Transverse colon (tissue), 4 donors: Measurements from ENCODE around the gene TRPM3.

Experiments used
- CTCF ChIP-seq, 5 experiments: fragments of 200-600 bp in 3 of 5; fragments of 450-650 bp in 2 of 5; sonication (generic) in 3 of 5; IDR thresholded peaks; 1 replicate in 2 of 5; 2 replicates in 3 of 5; pipeline ENCODE4 v1.5.1; 2016 to 2017; ENCODE audit warnings: antibody characterized with exemption in 5 of 5, inconsistent platforms in 3 of 5, mild to moderate bottlenecking in 2 of 5, moderate library complexity in 1 of 5
- POLR2A ChIP-seq: fragments of 450-650 bp; IDR thresholded peaks from one replicate; pipeline ENCODE4 v1.6.1; 2016; ENCODE audit warnings: antibody characterized with exemption, mild to moderate bottlenecking, moderate library complexity
- POLR2AphosphoS5 ChIP-seq, 3 donors: sonication (generic); formaldehyde crosslinking; IDR thresholded peaks; one replicate each; pipeline ENCODE4 v1.6.1; 2016; ENCODE audit warnings: antibody characterized with exemption in 3 of 3

DNA sequence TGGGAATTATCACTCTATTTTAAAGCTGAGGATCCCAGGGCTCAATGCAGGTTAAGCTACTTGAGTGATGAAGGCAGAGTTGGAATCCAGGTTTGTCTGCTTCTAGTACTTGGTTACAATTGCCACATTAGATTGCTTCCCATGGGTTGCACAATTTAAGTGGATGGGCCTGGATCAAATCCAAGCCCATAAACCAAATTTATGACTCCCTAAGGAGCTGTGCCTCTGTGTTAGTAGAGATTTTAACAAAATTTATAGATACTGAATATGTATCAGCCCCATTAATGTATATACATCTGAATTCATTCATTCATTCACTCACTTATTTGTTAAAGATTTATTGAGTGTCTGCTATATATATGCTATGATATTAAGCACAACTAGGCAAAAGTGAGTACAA is 374.7 kb downstream of the TRPM3 start:
- no peak for TF ChIP-seq POLR2AphosphoS5 (IDR thresholded peaks at IDR 0.05)
- TF ChIP-seq CTCF (IDR thresholded peaks at IDR 0.05) = no peak
- TF ChIP-seq POLR2A = no peak
